ENCODE data around the gene MACROD1.

Gene MACROD1

GRCh38 chr11:64127267-64128072 is 38.4 kb downstream of the MACROD1 start:
- no peak for DNase-seq

- DNase-seq = no peak
Observed at GRCh38 chr11:64126796-64127195, 39.1 kb downstream of the MACROD1 start.

- DNase-seq = no peak
Observed at GRCh38 chr11:64126371-64126770, 39.5 kb downstream of the MACROD1 start.

- no peak for DNase-seq
Observed at GRCh38 chr11:64125676-64126075, 40.2 kb downstream of the MACROD1 start.

- no peak for DNase-seq
Observed at GRCh38 chr11:64124147-64124546, 41.8 kb downstream of the MACROD1 start.

- DNase-seq = no peak
Observed at GRCh38 chr11:64123679-64124078, 42.2 kb downstream of the MACROD1 start.

- DNase-seq = no peak
Observed at GRCh38 chr11:64122411-64123410, 43.2 kb downstream of the MACROD1 start.

GRCh38 chr11:64121663-64122410 is 44.1 kb downstream of the MACROD1 start:
- no peak for DNase-seq

GRCh38 chr11:64120951-64121569 is 44.9 kb downstream of the MACROD1 start:
- no peak for DNase-seq

- no peak for DNase-seq
Observed at GRCh38 chr11:64119700-64120099, 46.2 kb downstream of the MACROD1 start.

GRCh38 chr11:64118876-64119665 is 46.8 kb downstream of the MACROD1 start:
- DNase-seq = no peak

- DNase-seq = no peak
Observed at GRCh38 chr11:64117763-64118459, 48.0 kb downstream of the MACROD1 start.

GRCh38 chr11:64115531-64116522 is 50.1 kb downstream of the MACROD1 start:
- DNase-seq = no peak

- no peak for DNase-seq
Observed at GRCh38 chr11:64114231-64114630, 51.7 kb downstream of the MACROD1 start.

GRCh38 chr11:64113462-64113780 is 52.5 kb downstream of the MACROD1 start:
- DNase-seq = no peak

GRCh38 chr11:64112771-64113461 is 53.0 kb downstream of the MACROD1 start:
- no peak for DNase-seq

- no peak for DNase-seq
Observed at GRCh38 chr11:64110465-64111375, 55.2 kb downstream of the MACROD1 start.

GRCh38 chr11:64109332-64109731 is 56.6 kb downstream of the MACROD1 start:
- no peak for DNase-seq

Measured in NK-92 treated with Interleukin-12 subunit alpha and Interleukin-12 subunit beta, amount 100 ng/mL, for 24 hours (cell line).